Measurements from ENCODE around the gene SPOPL. TPM values are rescaled to one million over a fixed set of nuclear protein-coding genes. Genes with fewer than 3 reads are reported as not detected.

The SPOPL gene
- total RNA-seq, 1 experiment from 2014 or later: 13.6 TPM

DNA sequence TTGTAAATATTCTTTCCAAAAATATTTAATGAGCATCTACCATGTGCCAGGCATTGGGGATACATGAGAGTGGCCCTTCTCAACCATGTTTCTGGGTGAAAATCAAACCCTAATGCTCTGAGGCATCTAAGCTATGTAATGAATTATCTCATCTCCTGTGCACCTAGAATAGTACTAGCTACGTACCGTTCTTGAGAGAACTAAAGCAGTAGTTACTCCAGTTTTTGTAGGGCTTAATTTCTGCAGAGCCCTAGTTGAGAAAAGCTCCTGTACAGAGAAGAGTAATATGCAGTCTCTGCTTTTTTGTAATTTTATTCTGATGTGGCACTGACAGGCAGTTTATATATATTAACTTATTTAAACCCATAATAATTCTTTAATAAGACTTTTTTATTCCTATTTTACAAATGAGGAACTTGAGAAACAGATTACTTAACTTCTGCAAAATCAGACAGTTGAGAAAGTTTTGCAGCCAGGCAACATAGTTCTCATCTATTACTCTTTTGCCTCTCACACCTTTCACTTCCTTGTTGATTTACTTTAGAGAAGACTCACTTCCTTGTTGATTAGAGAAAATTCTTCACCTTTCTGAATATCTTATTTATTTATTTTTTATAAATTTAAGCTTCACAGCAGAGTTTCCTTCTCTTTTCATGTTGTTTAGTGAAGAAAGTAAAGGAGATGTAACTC lies 3.1 kb downstream of the SPOPL start:
- WGBS (ENCODE audit: extremely low coverage, insufficient read length, low lambda C conversion rate): no CpG with 5 or more reads among the region's 2 CpGs
- Histone ChIP-seq H3T11ph (ENCODE audit: low read length) (no peak overlapping the region), H4K5ac (ENCODE audit: insufficient read length, low read depth, low read length) (no peak overlapping the region), H4K91ac (ENCODE audit: insufficient read length, low read depth, low read length) (no peak overlapping the region), H2AK5ac (ENCODE audit: insufficient read length, low read length) (no peak overlapping the region), H2BK120ac (ENCODE audit: low read depth, low read length, poor library complexity, severe bottlenecking) (no peak overlapping the region), H2BK20ac (ENCODE audit: low read depth, low read length, poor library complexity, severe bottlenecking) (no peak overlapping the region), H3K27me3 (ENCODE audit: insufficient read depth, low read length) (no peaks in the 10 kb centered on the region), H3K4ac (ENCODE audit: low read depth, low read length) (no peak overlapping the region), H4K20me1 (ENCODE audit: control insufficient read depth, insufficient read depth, insufficient read length) (no peaks in the 10 kb centered on the region), H3K56ac (ENCODE audit: insufficient read length, low read depth, low read length) (no peak overlapping the region), H3K4me2 (ENCODE audit: insufficient read depth, insufficient read length, low read length) (no peak overlapping the region), H3K9ac (ENCODE audit: extremely low read depth, insufficient read length, low read length) (no peak overlapping the region), H3K14ac (ENCODE audit: insufficient read depth, low read length) (no peak overlapping the region), H3K79me2 (ENCODE audit: insufficient read depth, low read length) (peaks cover 11% of the 10 kb centered on the region; the same call in 1 of the 2 replicates), H3K4me1 (ENCODE audit: insufficient read depth, low read length) (no peaks in the 10 kb centered on the region), H3K23ac (ENCODE audit: insufficient read length, low read depth, low read length) (no peak overlapping the region), H2BK15ac (ENCODE audit: low read depth, low read length) (no peak overlapping the region), H3K18ac (ENCODE audit: insufficient read length, low read depth, low read length) (no peak overlapping the region), H3K27ac (ENCODE audit: insufficient read length, low read depth, low read length) (no peak overlapping the region), H3K23me2 (ENCODE audit: insufficient read length, low read depth, low read length, poor library complexity, severe bottlenecking) (peaks cover 8% of the 10 kb centered on the region), H2AFZ (ENCODE audit: low read length) (no peak overlapping the region), H2BK5ac (ENCODE audit: insufficient read length, low read length) (no peak overlapping the region), H3K9me3 (ENCODE audit: control insufficient read depth, low read depth, low read length) (no peaks in the 10 kb centered on the region), H3K79me1 (ENCODE audit: insufficient read depth, low read depth, low read length, poor library complexity, severe bottlenecking) (peaks cover 2% of the 10 kb centered on the region), H2BK12ac (ENCODE audit: insufficient read length, low read depth, low read length) (no peak overlapping the region), H4K8ac (replicated peaks; ENCODE audit: insufficient read length, low read depth, low read length) (no peak overlapping the region)
- no peaks in the 10 kb centered on the region for H3K9me3 Mint-ChIP-seq
- H3K27me3 Mint-ChIP-seq (ENCODE audit: low read depth): no peaks in the 10 kb centered on the region; the same call in 1 of the 2 replicates
- H3K36me3 Mint-ChIP-seq (ENCODE audit: insufficient read depth in 1 of 3, low read depth in 3 of 3): peaks cover 0 to 3% (median 0%) of the 10 kb centered on the region in 3 experiments; a peak in 1 of 7 replicates
- DNase-seq: no peak
- H3K4me1 Mint-ChIP-seq: peaks cover 38 to 45% of the 10 kb centered on the region in 2 experiments
- no peak overlapping the region for H3K27ac Mint-ChIP-seq
- TF ChIP-seq CTCF (conservative IDR thresholded peaks at IDR 0.05): no peak
- no peak overlapping the region for H3K4me3 Mint-ChIP-seq
